ENCODE measurements around the gene NMT1. TPM values are rescaled to one million over a fixed set of nuclear protein-coding genes. Genes with fewer than 3 reads are reported as not detected.

Gene NMT1
- total and polyA plus RNA-seq, 2 experiments from 2014 or later = 71.2 to 126 TPM

DNA sequence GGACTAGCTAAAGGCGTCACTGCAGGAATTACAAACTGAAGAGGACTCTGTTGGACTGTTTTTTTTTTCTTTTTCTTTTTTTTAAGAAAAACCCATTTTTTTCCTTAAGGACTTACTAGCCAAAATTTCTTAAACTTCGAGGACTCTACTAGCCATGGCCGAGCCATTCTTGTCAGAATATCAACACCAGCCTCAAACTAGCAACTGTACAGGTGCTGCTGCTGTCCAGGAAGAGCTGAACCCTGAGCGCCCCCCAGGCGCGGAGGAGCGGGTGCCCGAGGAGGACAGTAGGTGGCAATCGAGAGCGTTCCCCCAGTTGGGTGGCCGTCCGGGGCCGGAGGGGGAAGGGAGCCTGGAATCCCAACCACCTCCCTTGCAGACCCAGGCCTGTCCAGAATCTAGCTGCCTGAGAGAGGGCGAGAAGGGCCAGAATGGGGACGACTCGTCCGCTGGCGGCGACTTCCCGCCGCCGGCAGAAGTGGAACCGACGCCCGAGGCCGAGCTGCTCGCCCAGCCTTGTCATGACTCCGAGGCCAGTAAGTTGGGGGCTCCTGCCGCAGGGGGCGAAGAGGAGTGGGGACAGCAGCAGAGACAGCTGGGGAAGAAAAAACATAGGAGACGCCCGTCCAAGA lies 88.0 kb downstream of the NMT1 start:
- peak; percentile 95 for DNase-seq (ENCODE audit: low spot score)
- peak overlapping the region; percentile 38 for H2AFZ ChIP-seq
- peak overlapping the region; percentile 90 for H3K4me3 ChIP-seq
- H3K4me1 ChIP-seq (ENCODE audit: insufficient read depth) = peaks cover 23% of the 10 kb centered on the region
- H3K79me2 ChIP-seq = peaks cover 46% of the 10 kb centered on the region
- WGBS (ENCODE audit: low lambda C conversion rate, missing lambda C conversion rate) = 1% methylated on average over 27 of the region's 32 CpGs
- TF ChIP-seq, protein P1, sequence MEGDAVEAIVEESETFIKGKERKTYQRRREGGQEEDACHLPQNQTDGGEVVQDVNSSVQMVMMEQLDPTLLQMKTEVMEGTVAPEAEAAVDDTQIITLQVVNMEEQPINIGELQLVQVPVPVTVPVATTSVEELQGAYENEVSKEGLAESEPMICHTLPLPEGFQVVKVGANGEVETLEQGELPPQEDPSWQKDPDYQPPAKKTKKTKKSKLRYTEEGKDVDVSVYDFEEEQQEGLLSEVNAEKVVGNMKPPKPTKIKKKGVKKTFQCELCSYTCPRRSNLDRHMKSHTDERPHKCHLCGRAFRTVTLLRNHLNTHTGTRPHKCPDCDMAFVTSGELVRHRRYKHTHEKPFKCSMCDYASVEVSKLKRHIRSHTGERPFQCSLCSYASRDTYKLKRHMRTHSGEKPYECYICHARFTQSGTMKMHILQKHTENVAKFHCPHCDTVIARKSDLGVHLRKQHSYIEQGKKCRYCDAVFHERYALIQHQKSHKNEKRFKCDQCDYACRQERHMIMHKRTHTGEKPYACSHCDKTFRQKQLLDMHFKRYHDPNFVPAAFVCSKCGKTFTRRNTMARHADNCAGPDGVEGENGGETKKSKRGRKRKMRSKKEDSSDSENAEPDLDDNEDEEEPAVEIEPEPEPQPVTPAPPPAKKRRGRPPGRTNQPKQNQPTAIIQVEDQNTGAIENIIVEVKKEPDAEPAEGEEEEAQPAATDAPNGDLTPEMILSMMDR (IDR thresholded peaks at IDR 0.05; ENCODE audit: poor library complexity) = peak; percentile 86
- no peak for TF ChIP-seq EZH2 (IDR thresholded peaks at IDR 0.05; ENCODE audit: borderline replicate concordance)
- peak overlapping the region; percentile 92 for H3K4me2 ChIP-seq
- H3K9me2 ChIP-seq (replicated peaks; ENCODE audit: insufficient read depth) = no peaks in the 10 kb centered on the region
- peak overlapping the region; percentile 99 for H3K27ac ChIP-seq
- H3K9me3 ChIP-seq (ENCODE audit: low read depth) = no peaks in the 10 kb centered on the region
- H3K27me3 ChIP-seq = no peaks in the 10 kb centered on the region
- peaks cover 24% of the 10 kb centered on the region for H4K20me1 ChIP-seq (ENCODE audit: insufficient read depth, poor library complexity, severe bottlenecking)
- H3K36me3 ChIP-seq (replicated peaks; ENCODE audit: insufficient read depth, low read depth) = no peaks in the 10 kb centered on the region

DNA sequence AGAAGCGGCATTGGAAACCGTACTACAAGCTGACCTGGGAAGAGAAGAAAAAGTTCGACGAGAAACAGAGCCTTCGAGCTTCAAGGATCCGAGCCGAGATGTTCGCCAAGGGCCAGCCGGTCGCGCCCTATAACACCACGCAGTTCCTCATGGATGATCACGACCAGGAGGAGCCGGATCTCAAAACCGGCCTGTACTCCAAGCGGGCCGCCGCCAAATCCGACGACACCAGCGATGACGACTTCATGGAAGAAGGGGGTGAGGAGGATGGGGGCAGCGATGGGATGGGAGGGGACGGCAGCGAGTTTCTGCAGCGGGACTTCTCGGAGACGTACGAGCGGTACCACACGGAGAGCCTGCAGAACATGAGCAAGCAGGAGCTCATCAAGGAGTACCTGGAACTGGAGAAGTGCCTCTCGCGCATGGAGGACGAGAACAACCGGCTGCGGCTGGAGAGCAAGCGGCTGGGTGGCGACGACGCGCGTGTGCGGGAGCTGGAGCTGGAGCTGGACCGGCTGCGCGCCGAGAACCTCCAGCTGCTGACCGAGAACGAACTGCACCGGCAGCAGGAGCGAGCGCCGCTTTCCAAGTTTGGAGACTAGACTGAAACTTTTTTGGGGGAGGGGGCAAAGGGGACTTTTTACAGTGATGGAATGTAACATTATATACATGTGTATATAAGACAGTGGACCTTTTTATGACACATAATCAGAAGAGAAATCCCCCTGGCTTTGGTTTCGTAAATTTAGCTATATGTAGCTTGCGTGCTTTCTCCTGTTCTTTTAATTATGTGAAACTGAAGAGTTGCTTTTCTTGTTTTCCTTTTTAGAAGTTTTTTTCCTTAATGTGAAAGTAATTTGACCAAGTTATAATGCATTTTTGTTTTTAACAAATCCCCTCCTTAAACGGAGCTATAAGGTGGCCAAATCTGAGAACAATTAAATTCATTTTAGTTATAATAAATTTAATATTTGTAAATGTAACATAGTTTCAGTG lies 88.8 kb downstream of the NMT1 start:
- Histone ChIP-seq H3K36me3 (replicated peaks; ENCODE audit: insufficient read depth, low read depth) (no peaks in the 10 kb centered on the region), H3K4me2 (peak overlapping the region; percentile 92), H2AFZ (peak overlapping the region; percentile 38), H3K79me2 (peaks cover 51% of the 10 kb centered on the region), H3K4me3 (peak overlapping the region; percentile 90), H4K20me1 (ENCODE audit: insufficient read depth, poor library complexity, severe bottlenecking) (peaks cover 24% of the 10 kb centered on the region), H3K9me3 (ENCODE audit: low read depth) (no peaks in the 10 kb centered on the region), H3K9me2 (replicated peaks; ENCODE audit: insufficient read depth) (no peaks in the 10 kb centered on the region), H3K4me1 (ENCODE audit: insufficient read depth) (peaks cover 15% of the 10 kb centered on the region), H3K27me3 (no peaks in the 10 kb centered on the region), H3K27ac (peak overlapping the region; percentile 99)
- 1% methylated on average over 56 of the region's 56 CpGs for WGBS (ENCODE audit: low lambda C conversion rate, missing lambda C conversion rate)
- peak; percentile 76 for DNase-seq (ENCODE audit: low spot score)
- TF ChIP-seq, protein P1 (IDR thresholded peaks at IDR 0.05; ENCODE audit: poor library complexity) = no peak
- TF ChIP-seq EZH2 (IDR thresholded peaks at IDR 0.05; ENCODE audit: borderline replicate concordance) (no peak), EZH2phosphoT487 (IDR thresholded peaks at IDR 0.05; ENCODE audit: low read depth, severe bottlenecking, unreplicated experiment) (no peak)

DNA sequence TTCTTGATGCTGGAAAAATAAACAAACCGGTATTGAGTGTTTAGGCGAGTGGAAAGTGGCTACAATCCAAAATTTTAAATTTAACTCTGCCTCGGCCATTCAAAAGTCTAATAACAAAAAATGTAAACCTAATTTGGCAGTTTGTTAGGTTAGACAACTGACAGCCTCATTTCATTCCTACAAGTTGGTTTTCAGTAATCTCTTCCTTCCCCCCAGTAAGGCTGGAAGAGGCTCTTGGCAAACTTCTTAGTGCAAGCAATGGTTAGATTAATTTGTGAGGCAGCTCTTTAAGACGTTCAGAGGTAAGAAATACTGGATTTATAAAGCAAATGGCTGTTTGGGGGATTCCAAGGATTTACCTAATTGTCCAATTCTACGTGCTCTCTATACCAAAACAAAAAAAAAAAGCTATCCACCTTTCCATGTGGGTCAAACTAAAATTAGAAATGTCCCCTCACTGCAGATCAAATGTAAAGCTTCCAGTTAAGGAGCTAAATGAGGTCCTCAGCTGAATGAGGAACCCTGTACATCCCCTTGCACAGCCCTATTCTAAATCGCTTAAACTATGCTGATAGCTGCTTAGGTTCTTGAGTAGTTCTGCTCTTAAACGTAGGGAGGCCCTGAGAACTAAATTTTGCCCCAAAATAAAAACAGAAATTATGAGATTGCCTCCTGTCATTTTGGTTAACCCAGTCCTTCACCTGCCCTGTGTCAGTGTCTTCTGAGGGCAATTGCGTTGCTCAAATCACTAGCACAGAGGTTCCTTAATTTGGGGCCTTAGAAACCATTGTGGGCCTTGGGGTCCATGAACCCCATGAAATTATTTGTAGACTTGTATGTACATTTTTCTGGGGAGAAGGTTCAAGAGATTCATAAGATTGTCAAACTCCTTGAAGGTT lies 90.0 kb downstream of the NMT1 start:
- H3K9me3 ChIP-seq (ENCODE audit: low read depth) = no peaks in the 10 kb centered on the region
- no peak overlapping the region for H2AFZ ChIP-seq
- peak overlapping the region; percentile 99 for H3K27ac ChIP-seq
- DNase-seq (ENCODE audit: low spot score) = no peak
- WGBS (ENCODE audit: low lambda C conversion rate, missing lambda C conversion rate) = 30% methylated on average over 8 of the region's 8 CpGs
- H3K36me3 ChIP-seq (replicated peaks; ENCODE audit: insufficient read depth, low read depth) = no peaks in the 10 kb centered on the region
- TF ChIP-seq, protein P1 (IDR thresholded peaks at IDR 0.05; ENCODE audit: poor library complexity) = no peak
- no peak for TF ChIP-seq EZH2phosphoT487 (IDR thresholded peaks at IDR 0.05; ENCODE audit: low read depth, severe bottlenecking, unreplicated experiment)
- TF ChIP-seq EZH2 (IDR thresholded peaks at IDR 0.05; ENCODE audit: borderline replicate concordance) = no peak
- peaks cover 13% of the 10 kb centered on the region for H3K4me1 ChIP-seq (ENCODE audit: insufficient read depth)
- peaks cover 63% of the 10 kb centered on the region for H3K79me2 ChIP-seq
- H3K4me2 ChIP-seq = peak overlapping the region; percentile 92
- no peaks in the 10 kb centered on the region for H3K9me2 ChIP-seq (replicated peaks; ENCODE audit: insufficient read depth)
- H4K20me1 ChIP-seq (ENCODE audit: insufficient read depth, poor library complexity, severe bottlenecking) = peaks cover 24% of the 10 kb centered on the region
- H3K4me3 ChIP-seq = peak overlapping the region; percentile 90
- no peaks in the 10 kb centered on the region for H3K27me3 ChIP-seq
